Activated CD4-positive, alpha-beta T cell treated with anti-CD3 and anti-CD28 coated beads, Interleukin-2, amount 50 U/mL, for 48 hours (primary cell): Measurements from ENCODE around the gene LAMA2.
"Not testable (repeated sequence)": the region's sequence is repeated elsewhere in the genome, so short reads cannot be mapped to it uniquely, and the experiment has no call there.

Experiments
- DNase-seq, 2 experiments: peaks; one replicate each; pipeline ENCODE4 v3.0.0-alpha.2; 2020

Gene LAMA2

DNA sequence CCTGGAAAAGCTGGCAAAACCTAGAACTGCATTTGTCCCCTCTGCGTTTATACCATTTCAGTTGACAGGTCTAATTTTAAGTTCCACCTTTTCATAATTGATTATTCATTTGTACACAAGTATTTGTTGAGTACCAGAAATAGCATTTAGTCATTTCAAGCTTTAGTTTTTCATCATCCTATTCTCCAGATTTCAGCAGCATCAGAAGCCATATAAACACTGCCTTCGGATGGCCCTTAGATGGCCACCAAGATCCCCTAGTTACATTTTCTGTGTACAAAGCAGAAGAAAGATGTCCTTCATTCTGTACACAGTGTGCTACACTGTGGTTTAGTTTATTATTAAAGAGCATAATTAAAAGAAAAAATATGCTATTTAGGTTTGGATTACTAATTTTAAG lies 131.4 kb downstream of the LAMA2 start:
- no peak for DNase-seq

DNA sequence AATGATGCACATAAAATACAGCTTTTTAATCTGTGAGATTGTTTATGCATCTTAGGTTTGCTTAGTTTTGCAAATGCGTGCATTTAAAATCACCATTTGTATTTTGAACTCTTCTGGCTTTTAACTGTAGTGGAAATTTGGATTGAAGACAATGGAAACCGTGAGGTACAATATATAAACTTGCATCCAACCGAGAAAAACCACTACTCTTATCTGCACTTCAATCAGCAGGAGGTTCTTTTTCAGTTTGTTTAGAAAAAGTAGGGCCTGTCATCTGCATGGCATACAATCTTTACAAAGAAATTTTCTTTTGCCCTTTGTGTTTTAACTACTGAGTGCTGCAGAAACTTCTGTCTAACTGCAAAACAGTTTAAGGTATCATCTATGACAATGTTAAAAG lies 132.8 kb downstream of the LAMA2 start:
- DNase-seq, result no peak

DNA sequence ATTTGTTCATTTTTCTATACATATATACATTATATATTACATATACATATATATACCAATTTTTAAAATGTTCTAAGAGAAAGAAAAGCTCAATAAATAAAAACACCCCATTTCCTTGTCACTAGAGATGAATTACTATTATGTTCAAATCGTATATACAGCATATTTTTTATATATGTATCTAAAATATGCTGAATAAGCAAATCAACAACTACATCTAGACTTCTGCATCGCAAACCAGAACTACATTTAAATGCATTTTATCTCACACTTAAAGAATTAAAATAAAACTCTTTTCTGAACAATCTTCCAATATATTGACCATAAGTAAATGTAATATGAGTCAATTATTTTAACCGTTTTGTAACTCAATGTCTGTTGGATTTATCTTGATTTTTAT lies 133.9 kb downstream of the LAMA2 start:
- DNase-seq, result no peak

DNA sequence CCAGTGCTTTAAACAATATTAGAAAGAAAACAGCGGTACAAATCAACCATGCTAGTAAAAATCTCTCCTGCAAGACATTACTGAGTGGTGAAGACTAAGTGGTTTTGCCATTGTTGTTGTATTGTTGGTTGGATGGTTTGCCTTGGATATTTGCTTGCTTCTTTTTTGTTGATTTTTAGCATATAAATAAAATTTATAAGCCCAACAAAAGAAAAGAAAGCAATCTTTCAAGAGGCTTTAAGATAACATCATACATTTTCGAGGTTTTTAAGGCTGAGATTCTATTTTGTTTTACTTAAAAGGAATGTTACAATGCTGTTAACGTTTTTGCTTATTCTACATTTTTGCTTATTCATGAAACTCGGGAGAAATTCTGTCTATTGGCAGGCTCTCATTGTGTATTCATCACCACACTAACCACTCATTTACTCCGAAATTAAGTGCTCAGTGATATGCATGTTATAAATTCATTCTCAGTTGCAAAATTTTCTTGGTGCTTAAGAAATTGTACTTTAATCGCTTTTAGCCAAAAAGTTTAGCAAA lies 139.1 kb downstream of the LAMA2 start:
- no peak for DNase-seq

DNA sequence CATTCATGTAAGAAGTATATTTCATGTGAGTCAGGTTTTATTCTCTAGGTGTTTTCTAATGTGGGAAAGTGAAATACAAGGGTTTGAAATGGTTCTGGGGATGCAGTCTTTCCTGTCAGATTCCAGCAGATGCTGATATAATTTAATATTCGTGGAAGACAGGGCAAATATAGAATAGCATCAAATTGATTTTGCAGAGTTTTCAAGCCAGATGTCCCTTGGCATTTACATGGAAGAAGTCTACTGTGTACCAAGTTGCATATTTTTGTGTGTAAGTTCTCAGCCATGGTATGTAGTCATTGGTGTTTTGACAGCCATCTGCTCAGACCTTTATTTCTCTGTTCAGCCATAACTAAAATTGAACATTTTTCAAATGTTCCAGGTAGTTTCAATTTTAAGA lies 143.7 kb downstream of the LAMA2 start:
- DNase-seq, result no peak

DNA sequence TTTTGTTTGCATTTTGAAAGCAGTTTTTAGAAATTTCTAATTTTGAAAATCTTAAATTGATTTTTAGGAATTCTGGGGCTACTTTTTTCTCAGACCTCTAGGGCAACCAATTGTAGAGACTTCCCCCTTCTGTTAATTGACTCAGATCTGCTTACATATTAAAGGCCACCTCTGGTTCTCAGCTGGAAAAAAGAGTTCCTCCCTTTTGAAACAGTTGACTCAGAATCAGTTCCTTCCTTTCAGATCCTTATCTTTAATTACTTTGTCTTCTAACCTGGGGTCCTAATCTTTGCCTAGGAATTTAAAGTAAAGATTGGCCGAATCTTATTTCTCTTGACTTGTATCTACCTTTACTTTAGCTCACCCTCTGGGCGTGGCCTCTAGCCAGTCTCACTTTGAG lies 146.8 kb downstream of the LAMA2 start:
- no peak for DNase-seq

DNA sequence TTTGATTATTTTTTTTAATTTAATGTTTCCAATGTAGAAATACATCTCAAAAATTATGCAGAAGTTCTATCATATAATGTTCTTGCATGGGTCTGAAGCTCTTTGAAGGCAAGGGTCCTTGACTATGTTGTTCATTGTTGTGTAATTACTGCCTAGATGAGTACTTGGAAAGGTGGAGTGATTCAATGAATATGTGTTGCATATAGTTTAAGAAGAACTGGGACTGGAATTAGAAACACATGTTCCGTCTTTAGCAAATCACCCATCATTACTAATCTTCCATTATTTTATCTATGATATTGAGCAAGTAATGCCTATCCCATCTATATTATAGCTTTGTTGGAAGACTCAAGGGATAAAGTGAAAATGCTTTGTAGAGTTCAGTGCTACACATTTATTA lies 147.3 kb downstream of the LAMA2 start:
- DNase-seq, result no peak

DNA sequence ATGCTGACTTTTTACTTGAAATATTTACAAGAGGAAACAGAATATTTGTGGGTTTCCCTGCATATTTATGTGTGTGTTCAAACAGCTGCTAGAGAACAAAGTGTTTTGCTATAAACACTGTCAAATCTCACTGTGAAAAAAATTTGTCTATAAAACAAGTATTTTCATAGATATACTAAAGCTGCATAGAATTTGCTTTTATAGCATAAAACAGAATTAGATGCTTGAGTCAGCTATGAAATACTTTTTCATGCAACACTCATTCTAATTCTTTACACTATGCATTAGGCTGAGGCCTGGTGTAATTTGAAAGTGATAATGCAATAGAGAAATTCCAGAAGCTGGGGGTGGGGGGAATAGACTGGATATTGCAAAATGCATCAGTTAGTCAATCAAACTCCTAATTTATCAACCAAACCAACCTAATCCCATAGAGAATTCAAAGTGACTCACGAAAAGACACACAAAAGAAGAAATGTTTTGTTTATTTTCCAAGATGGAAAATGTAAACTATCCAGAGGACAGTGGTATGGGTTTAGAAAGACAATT lies 148.2 kb downstream of the LAMA2 start:
- DNase-seq, result no peak

DNA sequence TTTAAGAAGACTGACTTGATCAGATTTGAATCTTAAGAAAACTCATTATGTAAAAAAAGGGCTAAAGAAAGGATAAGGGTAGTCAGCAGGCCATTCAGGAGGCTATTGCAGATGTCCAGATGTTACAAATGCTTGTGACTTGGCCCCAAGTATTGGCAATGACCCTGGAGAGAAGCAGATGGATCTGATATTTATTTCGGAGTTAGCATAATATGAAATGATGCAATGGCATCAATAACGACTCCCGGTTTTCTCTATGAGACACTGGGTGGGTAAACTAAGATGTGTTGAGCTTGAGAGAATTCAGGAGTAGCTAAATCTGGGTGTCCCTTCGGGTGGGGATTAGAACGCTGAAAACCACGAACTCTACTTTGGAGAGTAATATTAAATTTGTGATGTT lies 149.7 kb downstream of the LAMA2 start:
- DNase-seq, result no peak

DNA sequence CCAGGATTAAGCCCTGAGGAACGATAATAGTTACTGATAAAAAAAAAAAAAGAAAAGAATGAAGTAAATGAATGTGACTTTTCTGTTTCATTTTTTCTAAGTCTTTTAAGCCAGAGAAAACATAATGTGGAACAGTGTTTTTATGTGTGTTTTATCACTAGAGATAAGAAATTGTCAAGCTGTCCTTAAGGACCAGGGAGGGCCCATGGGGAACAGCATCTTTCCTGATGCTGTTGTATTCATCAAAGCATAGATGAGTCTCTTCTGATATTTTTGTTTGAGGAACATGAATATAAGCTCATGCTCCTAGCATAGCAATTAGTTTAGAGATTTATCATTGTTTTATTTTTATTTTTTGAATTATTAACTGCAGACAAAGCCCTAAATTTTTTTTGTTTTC lies 150.2 kb downstream of the LAMA2 start:
- DNase-seq, result no peak

DNA sequence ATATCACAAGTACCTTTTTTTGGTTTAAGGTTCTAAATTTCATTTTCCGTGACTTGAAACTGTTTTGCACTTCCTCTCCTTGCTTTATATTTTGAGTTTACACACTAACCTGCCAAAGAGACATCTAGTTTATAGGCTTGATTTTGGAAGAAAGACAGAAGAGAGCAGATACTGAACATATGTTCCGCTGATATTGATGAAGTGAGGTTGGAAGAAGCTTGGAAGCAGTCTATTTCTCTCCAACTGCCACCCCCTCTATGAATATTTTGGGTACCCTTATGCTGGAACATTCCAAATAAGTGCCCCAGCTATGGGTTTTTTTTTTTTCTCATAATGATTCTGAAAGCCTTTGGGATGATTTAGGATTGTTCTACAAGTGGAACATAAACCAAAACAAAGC lies 150.6 kb downstream of the LAMA2 start:
- DNase-seq, result no peak

DNA sequence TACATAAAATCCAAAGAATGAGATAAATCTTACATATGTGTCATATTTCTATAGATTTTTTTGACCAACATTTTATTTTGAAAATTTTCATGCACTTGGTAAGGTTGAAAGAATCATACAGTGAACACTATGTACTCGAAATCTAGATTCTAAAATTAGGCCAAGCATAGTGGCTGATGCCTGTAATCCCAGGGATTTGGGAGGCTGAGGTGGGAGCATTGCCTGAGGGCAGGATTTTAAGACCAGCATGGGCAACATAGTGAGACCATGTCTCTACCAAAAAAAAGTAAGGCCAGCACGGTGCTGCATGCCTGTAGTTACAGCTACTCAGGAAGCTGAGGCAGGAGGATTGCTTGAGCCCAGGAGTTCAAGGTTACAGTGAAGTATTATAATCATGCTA lies 158.6 kb downstream of the LAMA2 start:
- DNase-seq, result no peak

DNA sequence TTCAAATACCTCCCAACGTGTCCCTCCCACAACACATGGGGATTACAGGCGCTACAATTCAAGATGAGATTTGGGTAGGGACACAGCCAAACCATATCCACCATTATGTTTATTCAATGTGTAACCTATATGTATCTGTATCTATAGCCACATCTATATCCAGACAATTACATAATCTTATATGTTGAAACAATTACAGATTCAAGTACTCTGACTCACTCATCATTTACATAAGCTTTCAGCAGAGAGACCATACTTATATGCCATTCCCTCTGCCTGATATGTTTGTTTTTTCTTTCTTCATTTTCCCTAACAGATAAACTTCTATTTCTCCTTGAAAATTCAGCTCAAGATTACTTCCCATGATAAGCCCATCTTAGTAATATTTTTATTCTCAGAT lies 163.6 kb downstream of the LAMA2 start:
- DNase-seq, result no peak

DNA sequence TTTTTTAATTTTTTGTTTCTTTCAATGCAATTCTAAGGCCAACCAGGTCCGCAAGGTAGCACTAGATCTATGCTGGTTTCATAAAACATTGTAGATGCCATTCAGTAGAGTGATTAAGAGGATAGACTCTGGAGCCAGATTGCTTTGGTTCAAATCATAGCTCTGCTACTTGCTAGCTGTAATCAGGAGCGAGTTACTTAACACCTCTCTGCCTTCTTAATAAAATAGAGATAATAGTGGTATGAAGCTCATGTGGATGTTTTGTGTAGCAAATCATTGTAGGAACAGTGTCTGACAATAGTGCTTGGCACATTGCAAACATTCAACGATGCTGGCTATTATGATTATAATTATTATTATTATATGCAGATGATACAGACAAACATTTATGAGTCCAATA lies 164.9 kb downstream of the LAMA2 start:
- no peak for DNase-seq

DNA sequence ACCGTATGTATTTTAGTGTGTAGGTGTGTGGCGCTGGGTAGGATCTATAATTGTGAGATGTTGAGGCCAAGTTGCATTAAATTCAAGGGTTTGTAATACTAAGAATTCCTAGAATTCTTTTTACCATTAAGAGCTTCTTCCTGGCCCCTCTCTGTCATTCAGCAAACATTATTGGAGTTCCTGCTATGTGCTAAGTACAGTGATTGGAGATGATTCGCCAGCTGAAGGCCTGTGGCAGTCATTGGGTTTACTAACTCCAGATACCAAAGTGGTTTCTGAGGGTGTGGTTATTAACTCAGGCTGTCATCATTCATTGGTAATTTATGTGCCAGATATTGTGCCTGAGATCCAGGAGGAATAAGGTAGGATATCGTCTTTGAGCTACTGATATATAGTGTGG lies 167.1 kb downstream of the LAMA2 start:
- DNase-seq, result no peak

DNA sequence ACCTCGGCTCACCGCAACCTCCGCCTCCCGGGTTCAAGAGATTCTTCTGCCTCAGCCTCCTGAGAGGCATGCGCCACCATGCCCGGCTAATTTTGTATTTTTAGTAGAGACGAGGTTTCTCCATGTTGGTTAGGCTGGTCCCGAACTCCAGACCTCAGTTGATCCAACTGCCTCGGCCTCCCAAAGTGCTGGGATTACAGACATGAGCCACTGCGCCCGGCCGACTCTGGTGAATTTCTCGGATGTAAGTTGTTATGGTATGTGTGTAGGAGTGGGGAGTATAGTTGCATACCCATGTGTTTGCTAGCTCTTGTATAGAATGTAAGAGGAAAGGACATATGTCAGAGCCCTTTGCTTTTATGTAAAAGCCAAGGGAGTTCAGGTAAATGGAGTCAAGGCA lies 170.2 kb downstream of the LAMA2 start:
- not testable (repeated sequence) for DNase-seq

DNA sequence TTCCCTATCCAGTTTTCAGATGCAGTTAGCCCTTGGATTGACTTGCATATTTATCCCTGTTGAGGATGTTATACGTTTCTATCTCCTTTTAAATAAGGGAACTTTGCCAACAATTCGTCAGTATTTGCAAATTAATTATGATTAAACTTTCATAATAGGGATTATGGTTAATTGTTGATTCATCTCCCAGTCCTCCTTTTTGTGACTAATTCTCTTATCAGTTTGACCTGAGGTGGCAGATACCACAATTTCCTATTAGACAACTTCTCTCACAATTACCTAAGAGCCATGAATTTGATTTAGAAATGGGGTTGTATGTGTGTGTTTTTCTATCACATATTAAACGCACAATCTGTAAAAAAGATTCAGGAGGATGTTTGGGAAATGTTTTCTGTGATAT lies 172.9 kb downstream of the LAMA2 start:
- DNase-seq, result no peak

DNA sequence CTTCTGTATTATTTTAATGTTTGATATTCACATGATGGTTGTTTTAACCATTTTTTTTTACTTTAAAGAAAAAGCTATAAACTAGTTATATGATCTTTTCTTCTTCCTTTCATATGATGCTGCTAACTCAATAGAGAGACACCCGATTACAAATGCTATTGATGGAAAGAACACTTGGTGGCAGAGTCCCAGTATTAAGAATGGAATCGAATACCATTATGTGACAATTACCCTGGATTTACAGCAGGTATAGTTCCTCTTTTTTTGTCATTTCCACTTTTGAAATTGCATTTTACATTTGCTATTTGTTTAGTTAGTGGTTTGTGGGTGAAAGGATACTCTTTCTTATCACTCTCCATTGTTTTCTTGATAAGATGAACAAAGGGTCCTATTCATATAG lies 176.7 kb downstream of the LAMA2 start:
- DNase-seq, result no peak

DNA sequence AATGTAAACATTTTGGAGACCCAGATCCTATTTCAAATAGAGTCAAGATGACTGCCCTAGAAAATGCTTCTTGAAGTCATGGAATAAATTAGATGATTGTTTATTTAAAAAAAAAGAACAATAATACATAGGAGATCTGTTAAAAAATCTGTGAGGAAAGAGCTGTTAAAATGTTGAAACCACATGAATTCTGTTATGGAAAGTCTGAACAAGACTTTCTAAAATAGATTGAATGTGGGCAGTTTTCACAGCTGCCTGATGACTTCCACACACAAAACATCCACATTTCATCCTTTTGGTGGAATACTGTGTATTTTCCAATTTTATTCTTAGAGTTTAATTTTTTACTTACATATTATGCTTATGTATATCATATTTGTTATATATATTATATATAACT lies 186.1 kb downstream of the LAMA2 start:
- no peak for DNase-seq

DNA sequence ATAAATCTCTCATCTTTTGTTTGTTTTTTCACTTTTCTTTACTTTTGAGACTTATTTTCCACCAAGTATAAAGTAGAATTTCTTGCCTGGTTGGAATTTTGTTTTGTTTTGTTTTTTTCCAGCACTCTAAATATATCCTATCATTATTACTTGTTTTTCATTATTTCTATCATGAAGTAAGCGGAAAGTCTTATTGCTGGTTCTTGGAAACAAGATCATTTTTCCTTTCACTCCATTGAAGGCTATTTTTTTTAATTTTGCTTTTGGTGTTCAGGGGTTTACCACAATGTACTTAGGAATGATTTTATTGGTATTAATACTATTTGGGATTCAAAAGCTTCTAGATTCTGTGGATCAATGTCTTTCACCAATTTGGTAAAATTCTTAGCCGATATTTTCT lies 190.1 kb downstream of the LAMA2 start:
- DNase-seq, result no peak

DNA sequence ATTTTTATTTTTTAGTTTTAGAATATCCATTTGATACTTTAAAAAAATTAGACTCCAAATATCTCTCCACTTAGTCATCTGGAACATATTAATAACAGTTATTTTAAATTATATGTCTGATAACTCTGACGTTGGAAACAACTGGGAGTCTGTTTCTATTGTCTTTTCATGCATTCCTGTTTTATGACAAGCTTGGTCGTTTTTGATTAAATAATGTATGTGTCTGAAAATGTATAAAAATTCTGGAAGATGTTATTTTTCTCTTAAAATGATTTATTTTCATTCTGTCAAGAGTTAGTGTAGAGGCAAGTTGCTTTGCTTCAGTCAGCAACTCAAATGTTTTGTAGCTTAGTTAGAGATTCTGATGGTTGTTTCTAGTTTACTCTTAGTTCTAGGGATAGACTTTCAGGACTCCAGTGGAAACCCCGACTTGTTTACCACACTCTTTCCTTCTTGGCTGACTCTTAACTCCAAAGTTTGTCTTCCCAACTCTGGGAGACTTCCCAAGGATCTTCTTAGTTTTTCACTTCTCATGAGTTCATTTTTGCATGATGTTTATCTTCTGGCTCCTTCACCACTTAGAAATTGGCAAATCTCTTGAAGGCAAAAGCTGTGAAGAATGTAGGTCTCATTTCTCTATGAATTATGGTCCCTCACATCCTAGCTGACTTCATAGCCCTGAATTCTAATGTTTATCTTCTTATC lies 190.9 kb downstream of the LAMA2 start:
- no peak for DNase-seq

DNA sequence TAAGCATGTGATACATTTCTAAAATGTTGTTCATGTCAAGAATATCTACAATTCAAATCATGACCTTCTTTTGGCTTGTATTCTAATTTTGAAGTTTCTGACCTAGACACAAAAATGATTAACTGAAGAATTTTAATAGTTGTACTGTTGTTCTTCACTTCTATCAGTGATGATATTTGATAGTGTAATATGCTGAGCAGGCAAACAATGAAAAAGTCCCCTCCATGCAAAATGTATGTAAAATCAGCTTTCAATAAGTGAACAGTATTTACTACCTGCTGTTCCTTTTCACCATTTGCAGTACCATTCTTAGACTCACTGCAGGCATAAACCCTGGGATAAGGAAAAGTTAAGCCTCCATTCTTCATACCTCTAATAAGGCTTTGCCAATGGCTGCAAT lies 201.5 kb downstream of the LAMA2 start:
- DNase-seq, result no peak

DNA sequence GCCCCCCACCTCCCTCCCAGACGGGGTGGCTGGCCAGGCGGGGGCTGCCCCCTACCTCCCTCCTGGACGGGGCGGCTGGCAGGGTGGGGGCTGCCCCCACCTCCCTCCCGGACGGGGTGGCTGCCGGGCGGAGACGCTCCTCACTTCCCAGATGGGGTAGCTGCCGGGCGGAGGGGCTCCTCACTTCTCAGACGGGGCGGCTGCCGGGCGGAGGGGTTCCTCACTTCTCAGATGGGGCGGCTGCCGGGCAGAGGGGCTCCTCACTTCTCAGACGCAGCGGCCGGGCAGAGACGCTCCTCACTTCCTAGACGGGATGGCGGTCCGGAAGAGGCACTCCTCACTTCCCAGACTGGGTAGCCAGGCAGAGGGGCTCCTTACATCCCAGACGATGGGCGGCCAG lies 205.5 kb downstream of the LAMA2 start:
- DNase-seq, result not testable (repeated sequence)

DNA sequence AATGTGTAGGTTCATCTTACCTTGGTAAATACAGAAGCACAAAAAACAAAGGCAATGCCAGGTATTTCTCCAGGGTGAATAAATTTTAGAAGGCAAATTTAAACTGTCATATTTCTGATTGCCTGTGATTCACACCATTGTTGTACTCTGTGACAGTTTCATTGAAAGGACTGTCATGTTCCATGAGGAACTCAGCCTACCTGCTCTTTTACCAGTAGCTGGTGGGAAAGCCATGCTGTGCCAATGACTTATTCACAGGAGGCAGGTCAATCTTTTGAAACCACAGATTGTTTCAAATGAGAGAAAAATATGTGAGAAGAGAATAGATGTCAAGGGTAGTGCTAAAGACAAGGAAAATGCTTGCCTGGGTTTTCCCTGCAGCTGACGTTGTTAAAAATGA lies 206.4 kb downstream of the LAMA2 start:
- no peak for DNase-seq

DNA sequence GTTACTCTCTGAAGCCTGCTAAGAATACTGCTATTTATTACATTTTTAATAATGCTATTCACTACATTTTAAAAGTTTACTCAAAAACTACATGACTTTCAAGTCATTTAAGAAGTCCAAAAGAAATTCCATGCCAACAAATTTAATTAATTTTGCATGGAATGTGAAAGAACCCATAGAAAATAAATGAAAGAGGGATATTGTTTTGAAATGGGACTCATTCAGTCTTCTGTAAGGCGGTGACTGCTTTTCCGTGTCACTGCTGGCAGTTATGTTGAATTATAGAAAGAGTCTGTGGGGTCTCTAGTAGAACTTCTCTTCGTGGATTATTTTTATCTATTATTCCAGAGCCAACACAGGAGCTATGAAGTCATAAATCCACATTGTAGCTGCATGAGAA lies 211.2 kb downstream of the LAMA2 start:
- DNase-seq, result no peak
